HepG2 (cell line): Measurements from ENCODE around the gene LRSAM1. TPM values are rescaled to one million over a fixed set of nuclear protein-coding genes. Genes with fewer than 3 reads are reported as not detected.

Experiments used
- ARID5B ChIP-seq: IDR thresholded peaks from 2 replicates; pipeline ENCODE4 v1.4.0; 2020; ENCODE audit warnings: mild to moderate bottlenecking, missing genetic modification reagents
- CEBPG ChIP-seq: IDR thresholded peaks from 2 replicates; pipeline ENCODE4 v1.6.1; 2016
- CENPT ChIP-seq: sonication (generic); formaldehyde crosslinking; IDR thresholded peaks from 2 replicates; pipeline ENCODE4 v1.8.0; 2022; ENCODE audit warnings: low read depth, mild to moderate bottlenecking, moderate library complexity, missing genetic modification reagents
- CERS6 ChIP-seq: sonication (generic); formaldehyde crosslinking; IDR thresholded peaks from 2 replicates; pipeline ENCODE4 v1.5.0; 2020; ENCODE audit warnings: missing genetic modification reagents
- FOXM1 ChIP-seq: sonication (generic); formaldehyde crosslinking; IDR thresholded peaks from 2 replicates; pipeline ENCODE4 v1.5.0; 2020; ENCODE audit warnings: missing genetic modification reagents
- GATAD2A ChIP-seq: IDR thresholded peaks from 2 replicates; pipeline ENCODE4 v1.6.1; 2016
- GZF1 ChIP-seq: sonication (generic); formaldehyde crosslinking; IDR thresholded peaks from 2 replicates; pipeline ENCODE4 v1.5.1; 2020; ENCODE audit warnings: mild to moderate bottlenecking, missing genetic modification reagents
- IRF9 ChIP-seq: sonication (generic); formaldehyde crosslinking; IDR thresholded peaks from 2 replicates; pipeline ENCODE4 v1.8.0; 2022; ENCODE audit warnings: missing genetic modification reagents, mild to moderate bottlenecking, borderline replicate concordance
- KLF6 ChIP-seq: IDR thresholded peaks from 2 replicates; pipeline ENCODE4 v1.8.0; 2016; ENCODE audit warnings: missing biosample characterization, missing genetic modification reagents
- MAX ChIP-seq: IDR thresholded peaks from 2 replicates; pipeline ENCODE4 v1.6.1; 2012; ENCODE audit warnings: inconsistent platforms
- MTA1 ChIP-seq: sonication (generic); formaldehyde crosslinking; IDR thresholded peaks from 2 replicates; pipeline ENCODE4 v1.4.0; 2020; ENCODE audit warnings: missing genetic modification reagents, mild to moderate bottlenecking, borderline replicate concordance
- MTERF4 ChIP-seq: sonication (generic); formaldehyde crosslinking; IDR thresholded peaks from 2 replicates; pipeline ENCODE4 v1.8.0; 2023; ENCODE audit warnings: mild to moderate bottlenecking, missing genetic modification reagents
- ZBTB21 ChIP-seq: sonication (generic); formaldehyde crosslinking; IDR thresholded peaks from 2 replicates; pipeline ENCODE4 v1.4.0; 2020; ENCODE audit warnings: missing genetic modification reagents
- ZBTB33 ChIP-seq: sonication (generic); formaldehyde crosslinking; IDR thresholded peaks from 2 replicates; pipeline ENCODE4 v1.4.0; 2020; ENCODE audit warnings: missing genetic modification reagents
- ZNF263 ChIP-seq: sonication (generic); formaldehyde crosslinking; IDR thresholded peaks from 2 replicates; pipeline ENCODE4 v1.4.0; 2020; ENCODE audit warnings: missing genetic modification reagents
- ZNF672 ChIP-seq: sonication (generic); formaldehyde crosslinking; IDR thresholded peaks from 2 replicates; pipeline ENCODE4 v1.8.1; 2022; ENCODE audit warnings: missing genetic modification reagents
- ZNF761 ChIP-seq: sonication (generic); formaldehyde crosslinking; conservative IDR thresholded peaks from 2 replicates; pipeline ENCODE4 v1.4.0; 2020; ENCODE audit warnings: mild to moderate bottlenecking, missing genetic modification reagents
- ZNF800 ChIP-seq: sonication (generic); formaldehyde crosslinking; IDR thresholded peaks from 2 replicates; pipeline ENCODE4 v1.4.0; 2020; ENCODE audit warnings: missing genetic modification reagents
- polyA plus RNA-seq, 8 experiments: library from polyadenylated mRNA; depleted of rRNA in 3 of 8; stranded (reverse) in 7 of 8; unstranded in 1 of 8; fragments of >200 nt; fragmentation: Illumina TruSeq in 4 of 8; extraction: Trizol in 4 of 8; gene quantifications; 2 replicates each; pipeline versions ENCODE4 v1.2.1 to v1.2.3, GENCODE V29; 2011 to 2016; ENCODE audit warnings: low read depth in 4 of 8, missing spikeins in 1 of 8, mixed read lengths in 1 of 8; ENCODE audit not compliant: insufficient read depth in 1 of 8
- total RNA-seq, 5 experiments: library from RNA; depleted of rRNA; stranded (reverse); fragments of >200 nt; fragmentation: Illumina TruSeq; extraction: Trizol; gene quantifications; 2 replicates each; pipeline ENCODE4 v1.2.3, GENCODE V29; 2016; ENCODE audit warnings: low read depth in 1 of 5

The LRSAM1 gene
- total and polyA plus RNA-seq, 2 of the 13 experiments (the other 11 are each of a cell fraction or from before 2014, with no cell fraction given) = 8.7 to 10.2 TPM

- TF ChIP-seq FOXM1 (CRISPR knock-in tag) (no peak), GZF1 (CRISPR knock-in tag) (peak; percentile 68; the same call in 1 of the 2 replicates), ZNF672 (CRISPR knock-in tag) (peak; percentile 63; the same call in 1 of the 2 replicates), MTERF4 (peak; percentile 81; the same call in 1 of the 2 replicates), ZBTB33 (CRISPR knock-in tag) (peak; percentile 57; the same call in 1 of the 2 replicates), CERS6 (CRISPR knock-in tag) (no peak), GATAD2A (0 out of 2 replicates have a peak, but pooled peaks have one; percentile 32), CENPT (CRISPR knock-in tag) (no peak), ZNF263 (CRISPR knock-in tag) (no peak), IRF9 (CRISPR knock-in tag) (peak; percentile 91), KLF6 (CRISPR knock-in tag) (peak; percentile 85), MAX (peak; percentile 73), ARID5B (CRISPR knock-in tag) (peak; percentile 51), ZNF800 (peak; percentile 55; the same call in 1 of the 2 replicates), MTA1 (CRISPR knock-in tag) (peak; percentile 77), ZNF761 (CRISPR knock-in tag) (peak; percentile 90), CEBPG (CRISPR knock-in tag) (peak; percentile 43; the same call in 1 of the 2 replicates), ZBTB21 (CRISPR knock-in tag) (no peak; the same call in 1 of the 2 replicates)
Measured at GRCh38 chr9:127450830-127451607, at the start of gene LRSAM1, which contains the start of gene RPL12 (continued).
